Dedifferentiated amniotic fluid mesenchymal stem cell (primary cell): ENCODE measurements around the gene MTRFR.

ENCODE experiments used
- DNase-seq: peaks from one replicate; pipeline ENCODE4 v3.0.0-alpha.2; 2016; ENCODE audit errors: extremely low spot score

Gene MTRFR

GRCh38 chr12:123270214-123271000 is 37.2 kb downstream of the MTRFR start:
- DNase-seq, result no peak

DNA sequence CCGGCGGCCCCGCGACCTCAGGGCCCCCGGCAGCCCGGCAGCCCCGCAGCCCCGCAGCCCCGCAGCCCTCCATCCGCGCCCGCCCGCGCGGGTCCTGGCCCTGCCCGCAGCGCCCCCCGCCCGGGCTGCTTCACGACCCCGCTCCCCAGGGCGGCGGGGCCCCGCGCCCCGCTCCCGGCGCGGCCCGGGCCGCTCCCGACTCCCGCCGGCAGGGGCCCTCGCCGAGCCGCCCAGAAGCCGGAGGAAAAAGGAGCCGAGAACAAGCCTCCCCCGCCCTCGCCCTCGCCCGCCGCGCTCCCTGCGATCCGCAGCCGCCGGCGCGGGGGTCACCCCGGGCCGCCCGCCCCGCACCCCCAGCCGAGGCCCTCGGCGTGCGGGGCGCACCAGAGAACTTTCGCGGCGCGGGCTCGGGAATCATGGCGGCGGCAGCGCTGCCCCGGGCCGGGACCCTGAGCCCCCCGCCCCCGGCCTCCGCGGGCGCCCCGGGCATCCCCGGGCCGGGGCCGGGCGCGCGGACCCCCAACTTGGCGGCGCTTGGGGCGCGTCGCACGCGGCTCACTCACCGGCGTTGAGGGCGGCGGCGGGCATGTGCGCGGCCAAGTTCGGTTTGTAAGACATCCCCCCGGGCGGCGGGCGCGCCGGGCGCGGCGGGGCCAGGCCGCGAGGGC is 37.9 kb downstream of the MTRFR start:
- peak; percentile 48 for DNase-seq

DNA sequence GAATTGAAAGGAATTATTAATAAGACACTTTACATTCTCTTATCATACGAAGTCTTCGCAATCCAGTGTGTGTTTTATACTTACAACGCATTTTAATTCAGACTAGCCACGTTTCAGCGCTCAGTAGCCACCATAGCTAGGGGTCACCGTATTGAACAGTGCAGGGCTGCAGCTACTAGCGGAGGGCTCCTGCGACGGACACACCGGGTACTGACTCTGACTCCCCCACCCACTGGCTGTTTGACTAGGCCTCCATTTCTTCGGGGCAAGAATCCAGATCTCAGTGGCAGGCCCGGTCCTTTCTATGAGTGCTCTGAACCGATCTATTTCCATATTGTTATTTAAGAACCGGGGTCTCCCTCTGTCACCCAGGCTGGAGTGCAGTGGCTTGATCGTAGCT is 39.9 kb downstream of the MTRFR start:
- DNase-seq, result no peak

GRCh38 chr12:123278101-123278627 is 44.9 kb downstream of the MTRFR start:
- no peak for DNase-seq

- no peak for DNase-seq
Measured at GRCh38 chr12:123280971-123281370, 47.7 kb downstream of the MTRFR start.

GRCh38 chr12:123282111-123282510 is 48.9 kb downstream of the MTRFR start:
- DNase-seq, result no peak

DNA sequence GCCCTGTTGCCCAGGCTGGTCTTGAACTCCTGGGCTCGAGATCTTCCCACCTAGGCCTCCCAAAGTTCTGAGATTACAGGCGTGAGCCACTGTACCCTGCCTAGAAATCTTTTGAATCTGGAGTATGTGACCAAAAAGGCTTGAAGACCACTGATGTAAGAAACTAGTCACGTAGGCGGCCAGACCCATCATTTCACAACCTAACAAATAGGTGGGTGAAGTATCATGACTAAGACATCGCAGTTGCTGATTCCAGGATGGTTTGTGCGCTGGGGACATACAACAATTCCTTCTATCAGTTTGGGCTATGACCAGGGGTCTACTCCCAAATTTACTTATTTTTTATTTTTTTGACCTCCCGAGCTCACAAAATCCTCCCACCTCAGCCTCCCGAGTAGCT is 50.2 kb downstream of the MTRFR start:
- no peak for DNase-seq

- no peak for DNase-seq
Measured at GRCh38 chr12:123284669-123285068, 51.4 kb downstream of the MTRFR start.

GRCh38 chr12:123286652-123287373 is 53.6 kb downstream of the MTRFR start:
- no peak for DNase-seq

- no peak for DNase-seq
Measured at GRCh38 chr12:123288751-123289346, 55.6 kb downstream of the MTRFR start.

- DNase-seq, result no peak
Measured at GRCh38 chr12:123289911-123290310, 56.7 kb downstream of the MTRFR start.

GRCh38 chr12:123293178-123293760 is 60.0 kb downstream of the MTRFR start:
- DNase-seq, result no peak

DNA sequence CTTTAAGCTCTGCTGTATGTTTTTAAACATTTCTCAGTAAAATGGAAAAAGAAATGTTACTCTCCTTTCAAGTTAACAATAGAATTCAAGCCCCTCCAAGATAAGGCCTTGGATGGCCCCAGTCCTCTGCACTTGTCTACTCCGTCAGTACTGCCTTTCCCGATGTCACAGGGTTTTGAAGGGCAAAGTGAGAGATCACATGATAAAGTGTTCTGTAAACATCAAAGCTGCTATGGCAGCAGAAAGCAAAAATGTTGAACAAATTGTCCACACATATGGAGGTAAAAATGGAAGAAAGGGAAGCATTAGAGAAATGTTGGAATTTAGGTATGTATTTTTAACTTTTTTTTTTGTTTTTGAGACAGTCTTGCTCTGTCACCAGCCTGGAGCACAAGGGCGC is 71.9 kb downstream of the MTRFR start:
- no peak for DNase-seq

- DNase-seq, result no peak
Measured at GRCh38 chr12:123306200-123306599, 73.0 kb downstream of the MTRFR start.
